OCI-LY7 (cell line): ENCODE measurements around the gene PDZK1IP1. TPM values are rescaled to one million over a fixed set of nuclear protein-coding genes. Genes with fewer than 3 reads are reported as not detected.

Experiments used
- BruUV-seq: library from RNA; stranded (reverse); fragments of 400-500 nt; replicated peaks from 2 replicates; lab custom pipeline; 2021; lab: Mats Ljungman, UMichigan
- CTCF ChIA-PET: fragments of 300-600 bp; sonication (Branson Sonifier 250); formaldehyde crosslinking; loops from one replicate; lab custom pipeline; 2022; ENCODE audit warnings: antibody characterized with exemption; ENCODE audit not compliant: unreplicated experiment; lab: Charles Lee
- POLR2A ChIA-PET: fragments of 300-600 bp; sonication (Branson Sonifier 250); formaldehyde crosslinking; loops from one replicate; lab custom pipeline; 2022; ENCODE audit warnings: antibody characterized with exemption; lab: Charles Lee
- DNase-seq: peaks from one replicate; pipeline ENCODE4 v3.0.0-alpha.2; 2015; ENCODE audit warnings: low spot score
- H2AFZ ChIP-seq: fragments of 200-600 bp; sonication (generic), shearing (Covaris generic); 2 replicates; pipeline ENCODE4 v1.6.1; 2014; ENCODE audit warnings: mild to moderate bottlenecking, antibody characterized with exemption, low read length, moderate library complexity
- H3K27ac ChIP-seq: fragments of 200-600 bp; sonication (generic); 2 replicates; pipeline ENCODE4 v1.5.1; 2014; ENCODE audit warnings: mixed run types, low read depth, mild to moderate bottlenecking, moderate library complexity, low read length, inconsistent platforms; ENCODE audit not compliant: poor library complexity, severe bottlenecking
- H3K36me3 ChIP-seq: fragments of 200-600 bp; sonication (generic); 2 replicates; pipeline ENCODE4 v1.6.1; 2014; ENCODE audit warnings: mild to moderate bottlenecking, antibody characterized with exemption, low read length, moderate library complexity, mixed read lengths; ENCODE audit not compliant: insufficient read depth
- H3K4me1 ChIP-seq: fragments of 200-600 bp; sonication (generic); 2 replicates; pipeline ENCODE4 v1.5.1; 2014; ENCODE audit warnings: mild to moderate bottlenecking, low read length; ENCODE audit not compliant: insufficient read depth, poor library complexity, severe bottlenecking
- H3K4me2 ChIP-seq: fragments of 200-600 bp; sonication (generic); 2 replicates; pipeline ENCODE4 v1.6.1; 2014; ENCODE audit warnings: mild to moderate bottlenecking, low read length
- H3K4me3 ChIP-seq: fragments of 200-600 bp; sonication (generic); 2 replicates; pipeline ENCODE4 v1.5.1; 2014; ENCODE audit warnings: mild to moderate bottlenecking, low read depth, low read length; ENCODE audit not compliant: poor library complexity, severe bottlenecking
- H3K79me2 ChIP-seq: fragments of 200-600 bp; sonication (generic); 2 replicates; pipeline ENCODE4 v1.6.1; 2016; ENCODE audit warnings: low read depth, mild to moderate bottlenecking, low read length, moderate library complexity, mixed read lengths; ENCODE audit not compliant: insufficient read depth
- H3K9me2 ChIP-seq: fragments of 200-600 bp; sonication (generic); 2 replicates; pipeline ENCODE4 v1.6.1; 2016; ENCODE audit warnings: mild to moderate bottlenecking, low read length, mixed read lengths; ENCODE audit not compliant: insufficient read depth
- H3K9me3 ChIP-seq: fragments of 200-600 bp; sonication (generic); 2 replicates; pipeline ENCODE4 v1.6.1; 2014; ENCODE audit warnings: mild to moderate bottlenecking, mixed run types, low read length, mixed read lengths
- H4K20me1 ChIP-seq: fragments of 200-600 bp; sonication (generic); 2 replicates; pipeline ENCODE4 v1.6.1; 2014; ENCODE audit warnings: mild to moderate bottlenecking, antibody characterized with exemption, low read length, moderate library complexity, mixed read lengths; ENCODE audit not compliant: insufficient read depth
- CTCF ChIP-seq: fragments of 200-600 bp; sonication (generic); conservative IDR thresholded peaks from 2 replicates; pipeline ENCODE4 v1.5.1; 2014; ENCODE audit warnings: mild to moderate bottlenecking, antibody characterized with exemption, low read length, moderate library complexity, mixed read lengths
- EZH2phosphoT487 ChIP-seq: fragments of 200-600 bp; sonication (generic); IDR thresholded peaks from 2 replicates; pipeline ENCODE4 v1.6.1; 2018; ENCODE audit warnings: low read depth, borderline replicate concordance, mild to moderate bottlenecking, mixed run types, antibody characterized with exemption, low read length, moderate library complexity, mixed read lengths
- intact Hi-C: fragments of 100-400 bp; cut with micrococcal nuclease; formaldehyde crosslinking; loops from one replicate; pipeline ENCODE4 v1.10.0; 2022; ENCODE audit not compliant: unreplicated experiment
- total RNA-seq, 2 experiments: library from RNA; depleted of rRNA in 1 of 2; stranded (reverse); fragments of >200 nt in 1 of 2; shearing (Covaris generic) in 1 of 2; gene quantifications; 2 replicates each; pipeline ENCODE4 v1.2.3, GENCODE V29; 2014 to 2022

PDZK1IP1 gene
- total RNA-seq, 2 experiments from 2014 or later = not detected

GRCh38 chr1:47235806-47236205 is 46.0 kb upstream of the PDZK1IP1 start:
- intact Hi-C loops = no loop called here
- H3K27ac ChIP-seq = no peak overlapping the region
- peaks cover 6% of the 10 kb centered on the region for H3K4me1 ChIP-seq
- POLR2A ChIA-PET = no interaction called here
- H3K4me2 ChIP-seq = no peak overlapping the region
- H3K9me2 ChIP-seq = no peaks in the 10 kb centered on the region
- no peaks in the 10 kb centered on the region for H3K9me3 ChIP-seq
- no TSS peak for BruUV-seq
- H4K20me1 ChIP-seq = no peaks in the 10 kb centered on the region
- no peak for DNase-seq
- no peak overlapping the region for H2AFZ ChIP-seq
- H3K4me3 ChIP-seq = no peak overlapping the region
- no peaks in the 10 kb centered on the region for H3K36me3 ChIP-seq
- CTCF ChIA-PET = no interaction called here
- H3K79me2 ChIP-seq = no peaks in the 10 kb centered on the region
- TF ChIP-seq EZH2phosphoT487 (no peak), CTCF (no peak)

DNA sequence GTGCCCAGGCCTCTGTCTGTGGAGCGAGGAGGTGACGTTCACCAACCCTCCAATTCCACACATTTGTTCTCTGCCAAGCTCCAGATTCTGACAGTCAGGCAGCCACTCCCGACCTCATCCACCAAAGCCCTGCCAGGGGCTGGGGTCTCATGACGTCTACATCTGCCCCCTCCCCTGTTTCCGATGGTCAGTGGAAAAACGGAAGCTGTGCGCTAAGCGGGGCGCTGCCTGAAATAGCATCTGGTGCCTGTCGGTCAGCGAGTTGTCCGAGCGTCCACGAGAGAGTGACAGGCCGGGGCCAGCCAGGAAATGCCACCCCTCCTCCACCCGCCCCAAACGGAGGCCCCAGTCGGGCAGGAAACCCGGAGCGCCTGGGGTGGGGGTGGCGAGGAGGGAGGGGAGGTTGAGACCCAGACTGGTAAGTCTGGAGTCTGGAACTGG is 45.4 kb upstream of the PDZK1IP1 start:
- Histone ChIP-seq H3K9me2 (no peaks in the 10 kb centered on the region), H3K9me3 (no peaks in the 10 kb centered on the region), H3K4me3 (no peak overlapping the region), H3K36me3 (no peaks in the 10 kb centered on the region), H3K4me1 (peaks cover 6% of the 10 kb centered on the region), H3K4me2 (no peak overlapping the region), H2AFZ (no peak overlapping the region), H3K27ac (no peak overlapping the region), H3K79me2 (no peaks in the 10 kb centered on the region), H4K20me1 (no peaks in the 10 kb centered on the region)
- CTCF ChIA-PET = no interaction called here
- DNase-seq = no peak
- TF ChIP-seq EZH2phosphoT487 = no peak
- no peak for TF ChIP-seq CTCF
- POLR2A ChIA-PET = no interaction called here
- BruUV-seq = no TSS peak
- intact Hi-C loops = no loop called here

- no TSS peak for BruUV-seq
- TF ChIP-seq EZH2phosphoT487 (no peak), CTCF (no peak)
- no peak overlapping the region for H3K27ac ChIP-seq
- H3K9me2 ChIP-seq = no peaks in the 10 kb centered on the region
- intact Hi-C loops = no loop called here
- H3K36me3 ChIP-seq = no peaks in the 10 kb centered on the region
- no peak overlapping the region for H2AFZ ChIP-seq
- no peak for DNase-seq
- no peaks in the 10 kb centered on the region for H3K9me3 ChIP-seq
- no peak overlapping the region for H3K4me3 ChIP-seq
- CTCF ChIA-PET = no interaction called here
- no peaks in the 10 kb centered on the region for H3K79me2 ChIP-seq
- no peaks in the 10 kb centered on the region for H4K20me1 ChIP-seq
- H3K4me2 ChIP-seq = no peak overlapping the region
- H3K4me1 ChIP-seq = peaks cover 6% of the 10 kb centered on the region
- POLR2A ChIA-PET = no interaction called here
Measured at GRCh38 chr1:47233186-47233585, 43.4 kb upstream of the PDZK1IP1 start.
